Kidney capillary endothelial cell (primary cell): ENCODE measurements around the gene KRTAP19-2.
"Not testable (repeated sequence)": the region's sequence is repeated elsewhere in the genome, so short reads cannot be mapped to it uniquely, and the experiment has no call there.

Experiments
- DNase-seq: peaks from one replicate; pipeline ENCODE4 v3.0.0-alpha.2; 2018; ENCODE audit warnings: low spot score

The KRTAP19-2 gene, protein sequence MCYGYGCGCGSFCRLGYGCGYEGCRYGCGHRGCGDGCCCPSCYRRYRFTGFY

DNA sequence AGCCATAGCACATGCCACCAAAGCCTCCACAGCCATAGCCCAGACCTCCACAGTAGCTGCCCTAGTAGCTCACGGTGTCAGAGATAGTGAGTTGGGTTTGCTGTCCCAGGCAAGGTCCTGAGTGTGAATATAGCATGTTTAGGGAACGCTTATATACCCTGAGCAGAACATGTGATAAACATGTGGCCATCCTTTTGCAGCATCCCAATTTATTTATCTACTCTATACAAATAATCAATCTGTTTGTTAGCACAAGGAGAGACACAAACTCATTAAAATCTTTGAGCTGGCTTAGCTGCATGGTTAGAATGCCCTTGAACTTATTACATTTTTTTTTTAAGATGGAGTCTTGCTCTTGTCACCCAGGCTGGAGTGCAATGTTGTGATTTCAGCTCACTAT is at the start of gene KRTAP19-2:
Gene KRTAP19-2 (minus strand): TSS at position 101 of the 400 bp plus-strand sequence. CDS start 88 bp downstream, at position 13.
- DNase-seq: no peak

DNA sequence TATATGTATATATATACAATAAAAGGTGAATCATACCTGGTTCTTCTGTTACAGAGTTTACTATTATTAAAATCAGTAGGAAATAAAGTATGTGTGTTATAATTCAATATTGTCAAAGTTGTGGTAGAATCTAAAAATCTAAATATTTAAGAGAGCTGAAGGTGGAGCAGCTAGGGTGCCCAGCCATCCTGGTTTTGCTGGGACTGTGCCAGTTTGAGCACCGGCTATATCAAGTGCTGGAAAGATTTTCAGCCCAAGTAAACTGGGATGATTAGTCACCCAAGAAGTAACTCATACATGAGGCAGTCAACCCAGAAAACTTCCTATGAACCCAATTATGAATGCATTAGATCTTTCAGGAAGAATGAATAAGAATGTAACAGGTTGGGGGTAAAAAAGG is 31.6 kb upstream of the KRTAP19-2 start:
- DNase-seq: no peak

DNA sequence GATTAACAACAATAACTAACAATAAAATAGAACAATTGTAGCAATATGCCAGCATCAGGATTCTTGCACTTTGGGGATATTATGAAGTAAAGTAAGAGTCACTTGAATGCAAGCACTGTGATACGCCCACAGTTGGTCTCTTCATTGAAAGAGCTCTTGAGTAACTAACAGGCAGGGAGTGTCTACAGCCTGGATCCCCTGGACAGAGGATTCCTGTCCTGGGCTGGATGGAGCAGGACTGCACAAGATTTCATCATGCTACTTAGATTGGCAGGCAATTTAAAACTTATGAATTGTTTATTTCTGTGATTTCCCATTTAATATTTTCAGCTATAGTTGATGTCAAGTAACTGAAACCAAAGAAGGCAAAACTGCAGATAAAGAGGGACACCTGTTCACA is 28.4 kb upstream of the KRTAP19-2 start:
- no peak for DNase-seq

DNA sequence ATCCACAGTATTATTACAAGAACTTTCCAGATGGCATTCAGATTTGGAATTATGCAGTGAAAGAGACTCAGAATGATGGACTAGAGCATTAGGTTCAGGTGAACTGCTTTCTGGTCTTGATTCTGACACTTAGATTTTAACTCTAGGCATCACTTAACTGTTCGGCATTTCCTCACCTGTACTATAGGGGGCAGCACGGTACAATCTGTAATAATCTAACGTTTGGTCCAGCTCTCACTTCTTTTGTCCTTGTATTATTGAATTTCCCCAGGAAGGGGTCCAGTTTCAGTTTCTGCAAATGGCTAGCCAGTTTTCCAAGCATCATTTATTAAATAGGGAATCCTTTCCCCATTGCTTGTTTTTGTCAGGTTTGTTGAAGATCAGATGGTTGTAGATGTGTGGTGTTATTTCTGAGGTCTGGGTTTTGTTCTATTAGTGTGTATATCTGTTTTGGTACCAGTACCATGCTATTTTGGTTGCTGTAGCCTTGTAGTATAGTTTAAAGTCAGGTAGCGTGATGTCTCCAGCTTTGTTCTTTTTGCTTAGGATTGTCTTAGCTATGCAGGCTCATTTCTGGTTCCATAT is 18.5 kb upstream of the KRTAP19-2 start:
- not testable (repeated sequence) for DNase-seq

DNA sequence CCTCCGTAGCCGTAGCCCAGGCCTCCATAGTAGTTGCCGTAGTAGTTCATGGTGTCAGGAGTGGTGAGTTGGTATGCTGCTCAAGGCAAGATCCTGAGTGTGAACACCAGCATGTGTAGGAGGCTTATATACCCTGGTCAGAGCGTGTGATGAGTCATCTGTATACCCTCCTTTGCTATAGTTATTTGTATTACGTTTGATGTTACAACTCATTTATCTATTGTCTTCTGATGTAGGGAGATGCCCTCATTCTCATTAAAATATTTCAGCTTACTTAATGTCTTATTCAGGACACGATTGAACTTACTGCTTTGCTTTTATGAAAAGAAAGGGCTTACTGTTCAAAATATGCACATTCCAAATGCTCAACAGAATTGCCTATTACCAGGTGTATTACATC is 14.8 kb upstream of the KRTAP19-2 start, which contains the start of gene KRTAP19-5:
Gene KRTAP19-5 (minus strand): TSS at position 101 of the 400 bp plus-strand sequence. CDS start 51 bp downstream, at position 50.
- no peak for DNase-seq

DNA sequence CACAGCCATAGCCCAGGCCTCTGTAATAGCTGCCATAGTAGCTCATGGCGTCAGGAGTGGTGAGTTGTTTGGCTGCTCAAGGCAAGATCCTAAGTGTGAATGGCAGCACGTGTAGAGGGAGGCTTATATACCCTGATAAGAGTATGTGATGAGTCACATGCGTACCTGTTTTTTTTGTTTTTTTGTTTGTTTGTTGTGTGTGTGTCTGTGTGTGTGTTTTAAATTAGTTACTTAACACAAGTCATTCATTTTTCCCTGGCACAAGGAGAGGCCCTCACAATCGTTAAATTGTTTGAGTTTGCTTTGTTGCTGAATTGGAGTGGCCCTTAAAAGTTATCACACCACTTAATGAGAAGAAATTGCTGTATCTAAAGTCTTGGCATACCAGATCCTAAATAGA is 9.8 kb upstream of the KRTAP19-2 start, which contains the start of gene KRTAP19-4:
Gene KRTAP19-4 (minus strand): TSS at position 101 of the 400 bp plus-strand sequence. CDS start 55 bp downstream, at position 46.
- no peak for DNase-seq

DNA sequence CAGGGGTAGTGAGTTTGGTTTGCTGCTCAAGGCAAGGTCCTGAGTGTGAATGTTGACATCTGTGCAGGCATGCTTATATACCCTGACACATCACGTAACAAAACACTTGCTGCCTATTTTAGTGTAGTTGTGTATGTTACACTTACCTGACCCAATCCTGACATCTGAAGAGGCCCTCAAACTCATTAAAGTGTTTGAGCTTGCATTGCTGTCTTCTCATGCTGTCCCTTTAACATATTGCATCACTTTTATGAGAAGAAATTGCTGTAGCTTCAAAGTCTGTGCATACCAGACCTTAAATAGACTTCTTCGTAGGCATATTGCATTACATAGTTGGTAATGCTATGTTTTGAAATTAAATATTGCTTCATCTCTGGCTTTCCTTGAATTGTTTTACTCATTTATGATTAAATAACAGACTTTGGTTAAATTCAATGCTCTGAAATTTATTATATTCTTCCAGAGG is 4.8 kb upstream of the KRTAP19-2 start, which contains the start of gene KRTAP19-3:
Gene KRTAP19-3 (minus strand): TSS at position 51 of the 466 bp plus-strand sequence. CDS start 56 bp downstream, outside the sequence.
- no peak for DNase-seq

DNA sequence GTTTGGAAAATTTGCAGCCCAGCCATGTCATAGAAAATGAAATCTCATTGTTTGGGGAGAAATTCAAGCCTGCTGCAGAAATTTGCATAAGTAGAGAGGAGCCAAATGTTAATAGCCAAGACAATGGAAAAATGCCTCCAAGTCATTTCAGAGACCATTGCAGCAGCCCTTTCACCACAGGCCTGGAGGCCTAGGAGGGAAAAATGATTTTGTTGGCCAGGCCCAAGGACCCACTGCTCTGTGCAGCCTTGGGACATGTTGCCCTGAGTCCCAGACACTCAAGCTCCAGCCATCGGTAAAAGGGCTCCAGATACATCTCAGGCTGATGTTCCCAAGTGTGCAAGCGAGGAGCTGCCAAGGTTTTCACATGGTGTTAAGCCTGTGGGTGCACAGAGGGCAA is 1.1 kb downstream of the KRTAP19-2 start:
- DNase-seq: no peak

DNA sequence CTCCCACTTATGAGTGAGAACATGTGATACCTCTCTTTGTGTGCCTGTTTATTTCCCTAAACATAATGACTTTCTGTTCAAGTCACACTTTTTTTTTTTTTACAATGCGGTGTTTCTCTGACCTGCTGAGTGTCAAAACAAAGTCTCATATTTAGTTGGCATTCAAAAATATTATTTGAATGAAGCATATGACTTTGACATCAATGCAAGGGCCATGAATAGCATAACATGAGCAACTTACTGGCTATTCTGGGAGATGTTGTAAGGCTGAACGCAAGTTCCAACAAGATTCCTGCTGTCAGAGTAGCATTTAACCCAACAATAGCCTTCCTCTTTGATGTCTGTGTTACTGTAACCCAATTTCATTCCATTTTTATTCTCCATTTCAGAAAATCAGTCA is 5.1 kb downstream of the KRTAP19-2 start:
- DNase-seq: no peak

DNA sequence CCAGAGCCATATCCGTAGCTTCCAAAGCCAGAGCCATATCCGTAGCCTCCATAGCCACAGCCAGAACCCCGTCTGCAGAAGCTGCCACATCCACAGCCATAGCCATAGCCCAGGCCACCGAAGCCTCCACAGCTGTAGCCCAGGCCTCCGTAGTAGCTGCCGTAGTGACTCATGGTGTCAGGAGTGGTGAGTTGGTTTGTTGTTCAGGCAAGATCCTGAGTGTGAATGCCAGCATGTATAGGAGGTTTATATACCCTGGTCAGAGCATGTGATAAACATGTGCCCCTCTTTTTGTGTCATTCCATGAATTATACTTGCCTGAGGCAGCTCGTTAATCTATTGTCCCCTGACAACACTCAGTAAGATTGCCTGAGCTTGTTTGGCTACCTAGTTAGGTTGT is 7.1 kb downstream of the KRTAP19-2 start, which contains the start of gene KRTAP19-1:
Gene KRTAP19-1 (minus strand): TSS at position 223 of the 400 bp plus-strand sequence. CDS start 50 bp downstream, at position 173.
- no peak for DNase-seq

DNA sequence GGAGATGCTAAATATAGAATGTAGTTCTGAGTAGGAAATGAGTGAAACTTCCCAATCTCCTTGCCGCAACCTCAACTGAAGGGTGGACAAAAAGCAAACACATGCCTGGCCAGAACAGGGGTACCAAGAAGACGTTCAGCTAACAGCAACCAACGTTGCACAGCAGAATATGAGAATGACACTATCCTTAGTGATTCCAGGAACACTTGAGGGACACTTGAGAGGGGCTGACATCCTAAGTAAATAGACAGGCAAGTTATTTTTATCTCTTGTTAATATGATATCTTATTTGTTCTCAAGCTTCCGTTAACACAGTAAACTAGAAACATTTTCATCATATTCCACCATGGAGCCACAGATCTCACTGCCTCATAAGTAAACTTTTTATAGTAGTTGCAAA is 8.0 kb downstream of the KRTAP19-2 start:
- no peak for DNase-seq

DNA sequence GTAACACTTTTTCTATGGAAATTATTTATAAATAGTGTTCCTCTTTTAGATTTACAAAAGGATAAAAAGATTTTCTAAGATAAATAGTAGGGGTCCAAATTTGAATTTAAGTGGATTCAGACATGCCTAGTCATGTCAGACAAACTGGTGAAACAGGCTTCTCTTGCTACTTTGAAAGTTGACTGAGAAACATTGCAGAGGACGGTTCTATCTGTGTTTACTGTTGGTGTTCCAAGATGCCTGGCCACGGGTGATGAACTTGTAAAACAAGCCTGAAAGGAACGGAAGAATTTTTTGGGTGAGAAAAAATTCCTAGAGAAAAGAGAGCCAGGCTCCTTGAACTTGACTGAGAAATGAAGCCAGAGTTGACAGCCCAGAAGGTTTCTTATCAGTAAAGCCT is 9.2 kb downstream of the KRTAP19-2 start:
- no peak for DNase-seq

DNA sequence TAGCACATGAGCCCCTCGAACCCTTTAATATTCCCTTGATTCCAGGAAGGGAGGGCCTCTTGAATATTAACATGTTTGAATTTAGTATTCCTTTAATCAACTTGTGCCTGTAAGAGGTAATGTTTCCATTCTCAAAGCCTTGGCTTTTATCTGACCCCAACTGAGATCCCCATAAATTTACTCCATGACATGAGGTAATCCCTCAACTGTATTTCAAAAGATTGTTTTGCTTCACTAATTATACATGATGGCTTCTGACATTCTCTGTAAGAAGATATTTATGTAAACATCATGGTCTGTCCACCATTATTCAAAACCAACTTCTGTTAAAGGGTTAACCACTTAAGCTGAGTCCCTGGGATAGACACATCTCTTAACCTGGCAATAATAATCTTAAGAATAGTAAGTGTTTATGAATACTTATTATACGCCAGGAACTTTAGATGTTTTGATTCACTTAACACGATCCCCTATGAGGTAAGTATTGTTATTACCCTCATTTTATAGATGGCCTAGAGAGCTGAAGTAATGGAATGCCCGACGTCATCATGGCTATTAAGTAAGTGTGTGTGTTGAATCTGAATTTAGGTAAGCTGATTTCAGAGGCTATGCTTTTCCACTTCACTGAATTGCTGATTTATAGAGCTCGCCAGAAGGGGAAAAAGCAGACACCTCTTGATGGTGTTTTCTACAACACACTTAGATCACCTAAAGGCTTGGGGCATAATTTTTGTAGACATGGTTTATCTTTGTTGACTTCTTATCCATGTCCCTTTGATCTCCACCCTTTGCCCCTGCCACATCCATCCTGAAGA is 18.1 kb downstream of the KRTAP19-2 start:
- no peak for DNase-seq

DNA sequence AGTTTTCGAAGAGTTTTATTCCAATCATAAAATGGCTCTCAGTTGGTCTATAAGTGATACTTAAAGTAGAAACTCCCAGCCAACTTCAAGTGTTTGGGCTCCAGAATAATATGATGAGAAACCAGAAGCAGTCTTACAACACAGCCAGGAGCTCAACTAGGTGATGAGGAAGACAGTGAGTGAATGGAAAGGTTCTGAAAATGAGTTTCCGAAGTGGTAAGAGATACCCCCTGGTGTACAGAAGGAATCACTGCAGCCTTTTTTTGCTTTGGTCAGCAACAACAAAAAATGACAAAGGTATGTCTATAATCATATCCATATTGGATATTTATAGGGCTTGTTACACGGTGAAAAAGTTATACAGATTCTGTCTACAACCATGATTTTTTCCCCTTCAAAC is 23.5 kb downstream of the KRTAP19-2 start:
- peak; percentile 1 for DNase-seq

DNA sequence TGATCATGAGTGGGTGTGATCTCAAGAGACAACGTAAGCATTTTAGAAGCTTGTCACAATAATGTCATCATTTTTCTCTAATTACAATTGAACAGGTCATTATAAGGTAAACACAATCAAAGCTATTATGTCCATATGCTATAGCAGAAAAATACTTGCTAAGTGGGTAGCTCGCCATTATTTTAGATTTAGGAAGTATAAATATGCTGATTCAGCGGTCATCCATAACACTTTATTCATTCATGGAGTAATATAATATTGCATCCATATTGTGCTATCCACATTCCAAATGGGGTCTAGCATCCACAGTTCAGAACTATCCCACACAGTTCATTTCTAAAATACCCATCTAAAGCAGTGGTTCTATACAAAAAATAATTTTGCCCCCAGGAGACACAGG is 38.7 kb downstream of the KRTAP19-2 start:
- no peak for DNase-seq

DNA sequence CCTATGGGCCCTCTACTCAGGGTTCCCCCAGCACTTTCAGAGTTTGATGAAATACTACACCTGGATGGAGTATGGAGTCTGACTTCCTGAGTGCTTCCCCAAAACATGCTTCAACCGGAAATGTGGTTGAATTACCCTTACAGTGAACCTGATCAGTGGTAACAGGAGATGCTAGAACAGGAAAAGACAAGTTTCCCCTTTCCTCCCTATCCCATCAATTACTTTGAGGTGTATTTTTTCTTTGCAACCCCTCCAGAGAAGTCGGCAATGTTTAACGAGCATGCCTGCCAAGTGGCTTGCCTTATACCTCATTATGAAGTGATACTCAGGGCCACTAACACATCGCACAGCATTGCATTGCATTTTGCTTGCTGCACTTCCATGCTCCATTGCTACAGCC is 40.2 kb downstream of the KRTAP19-2 start:
- no peak for DNase-seq

DNA sequence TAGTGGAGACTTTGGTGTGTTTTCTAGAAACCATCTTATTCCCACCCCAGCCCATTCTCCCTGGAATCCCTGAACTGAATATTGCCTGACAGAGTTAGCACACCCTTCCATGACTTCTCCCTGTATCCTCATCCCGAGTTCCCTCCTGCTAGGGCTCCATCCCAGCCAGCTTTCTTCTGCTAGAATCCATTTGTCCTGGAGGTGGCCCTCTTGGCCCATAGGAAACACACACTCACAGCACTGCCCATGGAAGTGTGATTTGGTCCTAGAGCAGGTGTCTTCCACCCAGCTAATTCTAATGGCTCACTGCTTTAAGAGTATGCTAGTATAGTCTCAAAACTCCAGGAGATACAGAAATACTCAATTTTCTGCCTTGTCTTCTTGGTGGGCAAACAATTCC is 43.0 kb downstream of the KRTAP19-2 start:
- no peak for DNase-seq

DNA sequence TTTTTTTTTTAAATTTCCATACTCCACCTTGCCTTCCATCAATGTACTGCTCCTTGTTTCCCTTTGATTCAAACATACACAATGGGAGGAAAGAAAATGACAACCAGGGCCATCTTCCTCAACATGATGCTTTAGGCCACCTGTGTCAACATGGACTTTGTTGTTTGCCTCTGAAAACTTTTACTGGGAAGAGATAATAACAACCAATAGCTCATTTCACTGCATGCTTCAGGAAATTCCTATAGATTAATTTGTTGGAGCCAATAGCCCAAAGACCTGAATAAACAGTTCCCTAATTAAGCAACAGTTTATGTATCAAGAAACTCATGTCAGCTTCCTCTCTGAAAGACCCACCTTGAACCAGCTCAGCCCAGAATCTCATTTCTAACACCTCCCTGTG is 44.0 kb downstream of the KRTAP19-2 start:
- no peak for DNase-seq

DNA sequence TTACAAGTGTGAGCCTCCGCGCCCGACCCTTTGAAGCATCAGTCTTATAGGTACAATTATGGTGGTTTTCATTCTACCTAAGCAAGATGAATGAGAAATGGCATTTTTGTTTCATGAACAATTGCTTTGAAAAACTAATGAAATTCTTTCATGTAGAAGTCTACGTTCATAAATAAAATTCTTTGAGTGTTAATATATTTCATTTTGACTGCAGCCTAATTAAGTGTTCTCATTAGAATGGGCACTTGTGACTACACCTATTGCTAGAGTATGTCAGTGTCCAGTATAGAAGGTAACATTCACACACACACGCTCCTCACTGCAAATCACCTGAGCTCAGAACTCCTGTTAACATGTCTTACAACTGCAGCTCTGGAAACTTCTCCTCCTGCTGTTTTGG is 47.3 kb downstream of the KRTAP19-2 start, which contains the start of gene KRTAP15-1:
Gene KRTAP15-1 (plus strand): TSS at position 301 of the 400 bp plus-strand sequence. CDS start 53 bp downstream, at position 354.
- no peak for DNase-seq
